Stimulated activated CD8-positive, alpha-beta memory T cell treated with anti-CD3 and anti-CD28 coated beads, Interleukin-4, amount 100 ng/mL, for 24 hours (primary cell): ENCODE results near the gene HPCA.

ENCODE experiments used
- DNase-seq: peaks from one replicate; pipeline ENCODE4 v3.0.0-alpha.2; 2020; ENCODE audit warnings: low read depth

Gene HPCA

DNA sequence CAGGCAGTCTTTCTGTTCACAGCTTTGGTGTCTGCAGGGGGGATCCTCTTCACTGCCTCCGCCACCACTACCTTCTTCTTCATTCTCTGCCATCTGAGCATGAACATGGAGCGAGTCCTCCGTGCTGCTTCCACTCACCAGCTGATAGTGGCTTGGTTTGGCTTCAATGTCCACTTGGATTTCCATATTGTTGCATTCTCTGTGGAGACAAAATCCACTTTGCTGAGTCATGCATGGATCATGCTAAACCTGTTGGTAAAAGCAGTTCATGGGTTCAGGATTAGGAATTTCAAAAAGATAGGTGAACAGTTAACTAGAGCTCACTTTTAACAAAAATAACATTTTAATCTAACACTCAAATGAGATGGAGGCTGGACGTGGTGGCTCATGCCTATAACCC, 50.8 kb downstream of the HPCA start:
- no peak for DNase-seq

GRCh38 chr1:32939655-32940371, 53.5 kb downstream of the HPCA start:
- no peak for DNase-seq

- no peak for DNase-seq
Observed at GRCh38 chr1:32944180-32944579, 57.9 kb downstream of the HPCA start.
